Measurements from ENCODE around the gene AEN. TPM values are rescaled to one million over a fixed set of nuclear protein-coding genes. Genes with fewer than 3 reads are reported as not detected.
A peak's percentile ranks its signal among the peaks of the same experiment; 100 is the strongest.

The AEN gene
- total and polyA plus RNA-seq, 10 donors, result 12.9 to 40.3 (median 23.5) TPM

- intact Hi-C loops (cut with DNase I; ENCODE audit: low total_unique reads), result loop anchor here (5.0 kb wide), 1 partner anchor 42 kb away; the partner anchor contains the start of gene AEN
- Histone ChIP-seq H3K4me1 (peaks cover 0 to 8% (median 0%) of the 10 kb centered on the region in 6 donors), H3K9me3 (no peaks in the 10 kb centered on the region), H3K27me3 (replicated peaks in 1 of 7) (no peaks in the 10 kb centered on the region), H3K27ac (no peak overlapping the region), H3K4me3 (no peak overlapping the region), H3K36me3 (no peaks in the 10 kb centered on the region)
- WGBS, 5 donors, result 75 to 92% (median 87%) methylated on average over 5 to 7 of the region's 7 CpGs
- TF ChIP-seq POLR2AphosphoS5 (IDR thresholded peaks at IDR 0.05), result peak in 1 of 3 donors; percentile 37
- TF ChIP-seq CTCF (IDR thresholded peaks at IDR 0.05 in 8 of 11, conservative IDR thresholded peaks at IDR 0.05 in 3 of 11), result peak in 8 of 11 experiments; percentile 22 to 59 (median 48)
- TF ChIP-seq POLR2A (IDR thresholded peaks at IDR 0.05), result no peak
- DNase-seq, result no peak
These were observed 43.1 kb downstream of the AEN start for GRCh38 chr15:88664151-88664778.

GRCh38 chr15:88674661-88675060 lies 53.5 kb downstream of the AEN start:
- no peak overlapping the region for H3K27ac ChIP-seq
- peaks cover 0 to 18% (median 0%) of the 10 kb centered on the region in 7 donors for H3K27me3 ChIP-seq (replicated peaks in 1 of 7)
- TF ChIP-seq POLR2A (IDR thresholded peaks at IDR 0.05) (no peak), POLR2AphosphoS5 (IDR thresholded peaks at IDR 0.05) (no peak), CTCF (IDR thresholded peaks at IDR 0.05 in 8 of 11, conservative IDR thresholded peaks at IDR 0.05 in 3 of 11) (no peak)
- H3K4me3 ChIP-seq, result no peak overlapping the region
- no peaks in the 10 kb centered on the region for H3K4me1 ChIP-seq
- DNase-seq, result no peak
- H3K9me3 ChIP-seq, result peaks cover 0 to 10% (median 0%) of the 10 kb centered on the region in 8 donors
- no peaks in the 10 kb centered on the region for H3K36me3 ChIP-seq
- intact Hi-C loops (cut with DNase I; ENCODE audit: low total_unique reads), result no loop called here
- WGBS, 5 donors, result 78 to 92% (median 82%) methylated on average over 4 of the region's 4 CpGs

- H3K9me3 ChIP-seq, result no peaks in the 10 kb centered on the region
- WGBS, 5 donors, result 92 to 93% (median 93%) methylated on average over 6 of the region's 6 CpGs
- peaks cover 0 to 8% (median 0%) of the 10 kb centered on the region in 7 donors for H3K27me3 ChIP-seq (replicated peaks in 1 of 7)
- TF ChIP-seq POLR2A (IDR thresholded peaks at IDR 0.05) (no peak), POLR2AphosphoS5 (IDR thresholded peaks at IDR 0.05) (no peak), CTCF (IDR thresholded peaks at IDR 0.05 in 8 of 11, conservative IDR thresholded peaks at IDR 0.05 in 3 of 11) (no peak)
- no peak overlapping the region for H3K27ac ChIP-seq
- no peaks in the 10 kb centered on the region for H3K36me3 ChIP-seq
- intact Hi-C loops (cut with DNase I; ENCODE audit: low total_unique reads), result no loop called here
- no peaks in the 10 kb centered on the region for H3K4me1 ChIP-seq
- DNase-seq, result no peak
- H3K4me3 ChIP-seq, result no peak overlapping the region
These were observed 57.6 kb downstream of the AEN start for GRCh38 chr15:88678755-88679154.

- no peaks in the 10 kb centered on the region for H3K4me1 ChIP-seq
- WGBS, 5 donors, result 90 to 95% (median 93%) methylated on average over 13 of the region's 13 CpGs
- H3K4me3 ChIP-seq, result no peak overlapping the region
- H3K27me3 ChIP-seq (replicated peaks in 1 of 7), result no peaks in the 10 kb centered on the region
- intact Hi-C loops (cut with DNase I; ENCODE audit: low total_unique reads), result no loop called here
- no peaks in the 10 kb centered on the region for H3K36me3 ChIP-seq
- no peaks in the 10 kb centered on the region for H3K9me3 ChIP-seq
- no peak overlapping the region for H3K27ac ChIP-seq
- DNase-seq, result no peak
- no peak for TF ChIP-seq CTCF (IDR thresholded peaks at IDR 0.05 in 8 of 11, conservative IDR thresholded peaks at IDR 0.05 in 3 of 11)
- no peak for TF ChIP-seq POLR2AphosphoS5 (IDR thresholded peaks at IDR 0.05)
- no peak for TF ChIP-seq POLR2A (IDR thresholded peaks at IDR 0.05)
These were observed 59.3 kb downstream of the AEN start for GRCh38 chr15:88680241-88681001.

Data from spleen (tissue), 11 donors.